ENCODE results near the gene ADAMTS16.

The ADAMTS16 gene

GRCh38 chr5:5235685-5236084 is 95.6 kb downstream of the ADAMTS16 start:
- DNase-seq, result no peak

- no peak for DNase-seq
Observed at GRCh38 chr5:5239191-5239590, 99.1 kb downstream of the ADAMTS16 start.

- no peak for DNase-seq
Observed at GRCh38 chr5:5240234-5240633, 100.1 kb downstream of the ADAMTS16 start.

- no peak for DNase-seq
Observed at GRCh38 chr5:5242056-5242455, 101.9 kb downstream of the ADAMTS16 start.

- no peak for DNase-seq
Observed at GRCh38 chr5:5246736-5247135, 106.6 kb downstream of the ADAMTS16 start.

GRCh38 chr5:5250758-5251157 is 110.6 kb downstream of the ADAMTS16 start:
- no peak for DNase-seq

DNA sequence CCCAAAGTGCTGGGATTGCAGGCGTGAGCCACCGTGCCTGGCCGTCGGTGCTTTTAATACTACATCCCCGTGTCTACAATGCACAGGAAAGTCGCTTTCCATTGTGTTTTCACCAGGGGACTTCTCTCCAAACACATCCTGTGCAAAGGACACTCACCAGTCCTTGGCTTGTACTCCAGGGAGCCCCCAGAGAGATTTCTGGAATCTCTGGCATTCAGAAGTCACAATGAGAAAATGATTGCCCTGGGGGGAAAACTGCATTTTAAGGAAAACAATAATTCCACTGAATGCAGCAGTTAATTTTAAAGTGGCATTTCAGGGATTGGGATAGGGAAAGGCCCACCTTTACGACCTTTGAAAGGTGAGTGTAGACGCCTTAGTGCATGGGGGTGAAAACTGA is 112.0 kb downstream of the ADAMTS16 start:
- no peak for DNase-seq

- no peak for DNase-seq
Observed at GRCh38 chr5:5257353-5257752, 117.2 kb downstream of the ADAMTS16 start.

DNA sequence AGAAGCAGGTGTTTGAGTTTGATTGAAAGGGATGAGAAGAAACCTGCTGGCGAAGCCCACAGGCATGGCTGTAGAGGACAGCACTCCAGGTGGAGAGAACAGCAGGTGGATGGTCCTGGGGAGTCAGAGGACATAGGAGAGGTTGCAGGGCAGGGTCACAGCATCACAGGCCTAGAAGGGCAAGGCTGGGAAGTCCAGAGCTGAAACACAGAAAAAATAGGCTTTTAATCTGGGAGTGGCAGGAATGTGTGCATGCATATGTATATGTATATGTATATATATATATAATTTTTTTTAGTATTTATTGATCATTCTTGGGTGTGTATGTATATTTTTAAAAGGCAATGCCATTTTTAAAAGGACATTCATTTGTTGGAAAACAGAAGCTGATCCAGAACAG is 118.4 kb downstream of the ADAMTS16 start:
- DNase-seq, result no peak

DNA sequence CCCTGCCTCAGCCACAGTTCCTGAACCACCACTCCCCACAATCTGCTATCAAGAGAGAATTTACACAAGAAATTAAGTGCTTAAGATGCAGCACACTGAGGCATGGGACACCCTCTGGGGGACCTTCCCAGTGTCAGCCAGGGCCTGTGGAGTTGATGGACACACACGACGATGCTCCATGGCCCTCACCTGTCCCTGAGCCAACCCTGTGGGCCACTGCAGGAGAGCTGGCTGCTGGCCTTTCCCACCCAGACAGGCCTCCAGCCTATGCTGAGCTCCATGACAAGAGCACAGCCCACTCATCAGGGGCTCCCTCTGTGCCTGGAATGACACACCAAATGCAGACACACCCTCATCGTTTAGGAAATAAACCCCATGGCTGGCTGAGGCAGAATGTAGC is 124.6 kb downstream of the ADAMTS16 start:
- no peak for DNase-seq

GRCh38 chr5:5266297-5266696 is 126.2 kb downstream of the ADAMTS16 start:
- DNase-seq, result no peak

DNA sequence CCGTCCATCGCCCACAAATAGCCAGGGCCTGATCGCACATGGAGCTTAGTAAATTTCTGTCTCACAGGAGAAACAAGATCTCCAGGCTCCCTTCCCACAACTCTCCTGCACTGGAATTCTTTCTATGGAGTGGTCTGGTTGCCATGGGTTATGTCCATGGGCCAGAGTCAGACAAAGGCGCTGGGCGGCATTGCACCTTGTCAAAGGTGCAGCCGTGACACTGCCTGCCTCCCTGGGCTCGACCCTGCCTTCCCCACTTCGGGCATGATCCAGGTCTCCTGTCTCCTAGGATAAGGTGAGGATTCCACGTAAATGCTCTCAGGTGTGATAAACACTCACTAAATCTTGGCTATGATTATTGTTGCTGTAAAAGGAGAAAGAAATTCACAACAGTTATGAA is 130.0 kb downstream of the ADAMTS16 start:
- no peak for DNase-seq

DNA sequence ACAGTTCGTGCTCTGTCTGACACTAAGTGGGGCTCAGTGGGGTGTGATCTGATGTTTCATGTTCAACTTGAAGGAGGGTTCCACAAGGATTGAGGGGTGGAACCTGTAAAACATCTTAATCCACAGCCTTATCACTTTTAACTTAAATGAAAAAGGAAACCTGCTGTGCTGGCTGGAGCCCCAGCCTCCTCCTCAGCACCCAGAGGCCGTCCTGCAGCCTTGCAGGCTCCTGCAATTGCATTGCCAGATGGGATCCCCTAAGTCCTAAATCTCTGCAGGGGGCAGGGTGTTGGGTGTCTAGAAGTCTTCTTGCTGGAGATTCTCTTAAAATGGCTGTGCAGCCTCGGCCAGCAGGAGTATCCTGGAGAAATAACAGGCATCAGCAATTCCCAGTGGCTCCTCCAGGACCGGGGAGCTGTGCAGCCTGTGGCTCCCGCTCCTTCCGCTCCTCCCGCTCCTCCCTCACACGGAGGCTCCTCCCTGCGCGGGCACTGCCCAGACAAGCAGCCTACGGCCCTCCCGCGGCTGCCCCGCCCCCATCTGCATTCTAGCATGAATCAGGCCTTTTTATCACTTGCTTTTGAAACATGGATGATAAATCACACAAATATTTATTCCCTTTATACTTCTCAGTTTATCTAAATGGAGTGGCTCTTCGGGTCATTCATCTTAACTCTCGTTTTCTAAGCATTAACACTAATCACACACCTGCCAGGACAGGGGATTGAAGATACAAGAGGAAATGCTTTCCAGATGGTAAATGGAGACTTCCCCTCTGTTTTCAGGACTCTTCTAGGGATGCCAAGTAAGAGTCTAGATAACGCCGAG is 131.0 kb downstream of the ADAMTS16 start:
- DNase-seq, result no peak

GRCh38 chr5:5271786-5272321 is 131.7 kb downstream of the ADAMTS16 start:
- DNase-seq, result no peak

DNA sequence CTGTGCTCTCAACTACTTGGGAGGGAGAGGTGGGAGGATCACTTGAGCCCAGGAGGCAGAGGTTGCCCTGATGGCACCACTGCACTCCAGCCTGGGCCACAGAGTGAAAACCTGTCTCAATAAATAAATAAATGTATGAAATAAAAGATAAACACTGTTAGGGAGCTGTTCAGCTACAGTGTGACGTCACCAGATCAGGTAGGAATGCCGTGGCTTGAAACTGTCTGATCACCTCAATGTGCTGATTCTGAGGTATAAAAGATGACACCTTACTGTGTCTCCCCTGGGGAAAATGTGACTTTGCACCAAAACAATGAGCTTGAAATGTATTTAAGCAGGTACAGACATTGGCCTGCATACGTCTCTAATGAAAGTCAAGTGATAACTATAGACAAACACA is 133.3 kb downstream of the ADAMTS16 start:
- no peak for DNase-seq

DNA sequence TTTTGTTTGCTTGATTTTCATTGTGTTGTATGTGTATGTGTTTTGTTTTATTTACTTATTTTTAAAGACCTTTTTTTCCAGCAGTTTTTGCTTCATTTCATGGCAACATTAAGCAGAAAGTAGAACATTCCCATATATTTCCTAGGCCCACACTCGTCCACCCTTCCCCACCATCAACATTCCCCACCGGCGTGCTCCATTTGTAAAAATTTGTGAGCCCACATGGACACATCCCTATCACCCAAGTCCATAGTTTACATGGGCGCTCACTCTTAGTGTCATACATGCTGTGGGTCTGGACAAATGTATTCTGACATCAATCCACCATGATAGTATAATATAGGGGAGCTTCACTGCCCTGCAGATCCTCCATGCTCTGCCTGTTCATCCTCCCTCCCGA is 133.8 kb downstream of the ADAMTS16 start:
- DNase-seq, result no peak

- DNase-seq, result no peak
Observed at GRCh38 chr5:5275211-5275610, 135.1 kb downstream of the ADAMTS16 start.

DNA sequence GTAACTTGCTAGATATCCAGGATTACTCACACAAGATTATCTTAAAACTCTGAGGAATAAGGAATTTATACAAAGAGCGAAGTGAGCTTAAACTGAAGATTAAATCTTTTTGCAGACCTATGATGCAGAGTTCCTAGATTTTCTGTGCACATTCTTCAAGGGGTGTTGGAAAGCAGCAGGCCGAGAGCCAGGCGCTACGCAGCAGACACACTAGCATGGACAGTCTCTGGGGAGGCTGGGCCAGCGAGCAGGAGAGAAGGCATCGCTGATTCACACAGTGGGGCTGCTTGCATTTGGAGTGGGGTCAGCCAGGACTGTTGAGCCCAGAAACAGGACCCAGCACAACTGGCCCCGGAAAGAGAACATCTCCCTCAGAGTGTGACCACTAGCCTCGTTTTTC is 136.3 kb downstream of the ADAMTS16 start:
- no peak for DNase-seq

GRCh38 chr5:5276951-5277517 is 136.9 kb downstream of the ADAMTS16 start:
- DNase-seq, result no peak

GRCh38 chr5:5278201-5278814 is 138.2 kb downstream of the ADAMTS16 start:
- DNase-seq, result no peak

DNA sequence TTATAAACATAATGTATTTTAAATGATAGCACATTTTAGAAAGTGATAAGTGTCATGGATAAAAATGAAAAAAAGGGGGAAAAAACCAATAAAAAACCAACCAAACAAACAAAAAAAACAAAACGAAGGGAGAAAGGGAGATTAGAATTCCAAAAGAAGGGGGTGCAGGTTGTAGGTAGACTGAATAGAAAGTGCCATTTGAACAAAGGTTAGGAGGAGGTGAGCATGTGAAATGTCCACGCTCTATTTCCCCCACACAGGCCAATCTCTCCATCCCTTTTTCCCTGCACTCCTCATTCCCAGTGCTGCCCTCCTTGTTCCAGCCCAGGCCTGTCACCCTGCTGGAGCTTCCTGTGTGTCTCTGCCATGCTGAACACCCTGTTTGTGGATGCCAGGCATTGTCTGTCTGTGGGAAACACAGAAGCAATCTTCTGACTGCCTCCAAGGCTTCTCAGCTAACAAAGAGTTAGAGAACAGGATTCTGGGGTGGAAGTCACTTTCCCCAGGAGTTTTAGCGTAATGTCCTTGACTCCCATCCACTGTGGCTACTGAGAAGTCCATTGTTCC is 138.8 kb downstream of the ADAMTS16 start:
- no peak for DNase-seq

DNA sequence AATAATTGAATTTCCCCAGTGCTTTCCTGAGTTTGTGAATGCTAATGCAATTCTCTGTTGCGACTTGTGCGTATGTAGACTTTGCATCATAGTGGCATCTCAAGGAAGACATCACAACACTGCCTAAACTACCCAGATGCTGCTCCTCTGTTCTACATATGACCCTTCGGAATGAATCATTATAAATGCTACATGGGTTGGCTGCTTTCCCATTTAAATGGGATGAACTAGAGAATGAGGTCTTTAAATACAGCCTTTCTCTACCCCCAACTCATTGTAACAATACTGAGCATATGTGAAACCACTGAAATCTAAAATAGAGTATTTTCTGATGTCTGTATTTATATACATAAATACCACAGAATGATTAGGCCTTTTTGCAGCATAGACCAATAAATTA is 145.8 kb downstream of the ADAMTS16 start:
- DNase-seq, result no peak

GRCh38 chr5:5287419-5287818 is 147.3 kb downstream of the ADAMTS16 start:
- DNase-seq, result no peak

GRCh38 chr5:5288201-5288600 is 148.1 kb downstream of the ADAMTS16 start:
- DNase-seq, result no peak

All from NK-92 treated with Interleukin-12 subunit alpha and Interleukin-12 subunit beta, amount 100 ng/mL, for 24 hours (cell line).